Islet precursor cell (in vitro differentiated cells): ENCODE data around the gene TXNDC2.

ENCODE experiments used
- DNase-seq: peaks from one replicate; pipeline ENCODE4 v3.0.0-alpha.2; 2018

The TXNDC2 gene

GRCh38 chr18:9914584-9915290, 29.0 kb downstream of the TXNDC2 start:
- DNase-seq: peak; percentile 65

- no peak for DNase-seq
These were observed 29.7 kb downstream of the TXNDC2 start for GRCh38 chr18:9915291-9916076.

DNA sequence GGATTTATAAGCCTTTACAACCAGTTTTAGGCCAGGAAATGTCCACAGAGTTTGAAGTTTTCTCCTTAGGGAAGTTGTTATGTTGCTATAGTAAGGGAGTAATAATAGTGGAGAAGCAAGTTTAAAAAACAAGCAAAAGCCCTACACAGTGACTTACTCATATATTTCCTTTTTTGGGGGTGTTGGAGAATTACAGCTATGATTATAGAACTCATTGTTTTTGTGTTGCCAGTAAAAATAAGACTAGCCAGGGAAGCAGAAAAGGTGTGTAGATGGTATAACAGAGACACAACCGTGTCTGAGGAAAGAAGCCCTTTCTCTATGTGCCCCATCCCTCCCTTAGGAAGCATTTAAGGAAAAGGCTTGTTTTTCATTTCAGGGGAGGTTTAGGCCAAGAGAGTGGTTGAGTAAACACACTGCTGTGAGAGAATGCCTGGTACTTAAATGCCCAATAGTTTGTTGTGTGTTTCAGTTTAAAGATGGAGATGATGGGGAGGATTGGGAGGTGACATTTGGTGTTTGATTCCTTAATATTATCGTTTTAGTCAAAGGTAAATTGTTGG, 30.4 kb downstream of the TXNDC2 start:
- DNase-seq: no peak

DNA sequence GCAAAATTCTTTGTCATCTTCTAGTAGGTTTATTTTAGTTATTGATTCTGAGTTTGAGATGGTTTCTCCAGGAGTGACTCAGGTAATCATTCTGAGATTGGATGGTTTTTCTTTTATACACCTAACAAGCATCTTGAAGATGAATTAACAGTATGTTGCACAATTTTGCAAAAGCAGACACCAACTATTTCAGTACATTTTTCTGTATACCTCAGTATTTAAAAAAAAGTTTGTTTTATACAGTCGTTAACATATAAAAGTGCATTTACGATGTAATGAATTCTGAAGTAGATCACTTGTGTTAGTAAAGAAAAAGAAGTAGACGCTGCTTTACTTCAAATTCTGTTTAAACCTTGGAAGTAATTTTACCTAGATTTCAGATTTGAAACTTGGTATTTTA, 31.0 kb downstream of the TXNDC2 start:
- DNase-seq: no peak

GRCh38 chr18:9918016-9918680, 32.4 kb downstream of the TXNDC2 start:
- no peak for DNase-seq

GRCh38 chr18:9919564-9920232, 33.9 kb downstream of the TXNDC2 start:
- DNase-seq: no peak

DNA sequence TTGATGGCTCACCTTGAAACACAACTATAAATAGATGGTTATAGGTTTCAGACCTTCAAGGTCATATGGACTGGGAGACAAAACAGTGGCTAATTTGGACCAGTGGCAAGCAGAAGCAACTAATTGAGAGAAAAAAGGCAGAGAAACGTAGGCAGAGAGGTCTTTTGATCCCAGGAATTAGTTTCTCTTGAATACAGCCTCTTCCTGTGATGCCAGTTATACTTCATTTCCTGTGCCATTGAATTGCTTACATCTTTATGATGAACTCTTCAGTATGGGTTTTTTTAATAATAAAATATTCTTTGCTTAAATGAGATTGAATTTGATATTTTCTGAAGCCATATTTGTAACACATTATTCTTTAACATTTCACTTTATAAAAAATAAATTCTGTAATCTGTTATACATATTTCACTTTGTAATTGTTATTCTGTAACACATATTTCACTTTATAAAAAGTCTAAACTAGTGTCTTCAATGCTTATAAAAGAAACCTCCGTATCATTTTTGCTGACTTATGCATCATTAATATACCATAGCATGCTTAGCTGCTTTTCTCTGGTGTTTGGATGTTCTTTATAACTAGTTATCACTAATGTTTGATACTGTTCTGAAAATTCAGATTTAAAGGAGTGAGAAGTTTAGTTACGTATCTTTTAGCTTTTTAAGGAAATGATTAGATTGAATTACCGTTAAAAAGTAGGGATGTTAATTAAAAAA, 37.0 kb downstream of the TXNDC2 start:
- DNase-seq: no peak

DNA sequence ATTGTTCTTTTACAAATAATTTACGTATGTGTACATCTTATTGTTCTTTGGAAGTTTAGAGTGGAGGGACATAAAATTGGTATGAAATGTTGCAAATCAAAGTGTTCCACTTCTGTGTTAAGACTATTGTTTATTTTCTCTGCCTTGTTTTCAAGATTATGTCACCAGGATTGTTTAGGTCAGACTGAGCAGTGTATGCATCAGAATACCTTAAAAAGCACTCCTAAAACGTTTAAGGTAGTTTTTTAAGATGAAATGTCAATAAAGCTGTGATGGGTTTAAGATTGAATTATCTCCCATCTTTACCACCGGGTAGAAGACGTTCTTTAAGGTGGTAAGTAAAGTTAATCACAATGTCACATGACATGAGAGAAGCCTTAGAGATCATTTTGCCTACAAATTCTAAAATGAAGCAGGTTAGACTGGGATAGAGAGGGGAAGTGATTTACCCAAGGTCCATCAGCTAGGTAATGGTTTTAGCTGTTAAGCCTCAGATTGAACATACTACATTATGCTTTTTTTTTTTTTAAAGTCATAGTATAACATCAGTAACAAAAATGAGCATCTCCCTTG, 38.7 kb downstream of the TXNDC2 start:
- no peak for DNase-seq

- no peak for DNase-seq
These were observed 39.6 kb downstream of the TXNDC2 start for GRCh38 chr18:9925369-9925768.

GRCh38 chr18:9925795-9926194, 40.0 kb downstream of the TXNDC2 start:
- no peak for DNase-seq

DNA sequence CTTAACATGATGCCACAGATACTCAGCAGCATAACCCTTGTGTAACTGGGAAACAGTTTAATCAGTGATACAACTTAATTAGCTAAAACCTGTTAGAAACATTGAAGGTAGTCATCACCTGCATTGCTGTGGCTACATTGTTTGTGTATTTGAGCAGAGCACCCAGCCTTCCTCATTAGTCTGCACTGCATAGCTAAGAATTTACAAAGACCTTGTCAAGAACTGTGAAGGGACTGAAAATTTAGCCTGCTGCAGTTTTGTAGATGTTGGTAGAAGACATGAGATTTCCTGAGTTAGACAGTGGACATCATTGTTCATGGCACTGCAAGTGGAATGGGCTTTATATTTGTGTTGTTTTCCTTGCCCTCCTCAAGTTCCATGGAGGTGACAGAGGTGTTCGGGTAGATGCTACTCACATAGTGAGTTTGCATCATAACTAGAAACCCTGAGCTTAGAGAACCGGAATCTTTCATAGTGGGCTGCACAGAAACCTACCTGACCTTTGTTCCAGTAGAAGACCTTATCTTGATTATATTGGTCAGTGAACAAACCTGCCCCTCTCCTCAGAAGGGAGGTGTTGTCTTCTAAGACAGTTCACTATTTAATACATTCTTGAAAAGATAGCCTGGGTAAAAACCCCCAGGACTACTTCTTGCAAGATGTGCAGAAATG, 40.6 kb downstream of the TXNDC2 start:
- no peak for DNase-seq

DNA sequence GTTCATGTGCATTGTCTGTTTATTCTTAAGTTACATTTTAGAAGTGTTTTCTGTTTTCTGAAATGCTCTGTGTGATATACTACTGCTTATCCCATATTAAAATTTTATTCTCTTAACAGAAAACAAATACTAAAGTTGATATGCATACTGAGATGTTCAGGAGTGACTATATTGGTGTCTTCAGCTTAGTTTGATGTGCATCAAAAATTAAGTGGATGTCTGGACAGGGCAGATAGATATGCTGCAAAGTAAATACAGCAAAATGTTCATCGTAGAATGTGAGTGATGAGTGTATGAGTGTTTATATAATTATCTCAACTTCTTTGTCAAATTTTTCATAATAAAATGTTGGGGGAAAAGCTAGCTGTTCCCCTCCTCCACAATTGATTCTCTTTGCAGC, 41.2 kb downstream of the TXNDC2 start:
- DNase-seq: no peak

- DNase-seq: no peak
These were observed 41.8 kb downstream of the TXNDC2 start for GRCh38 chr18:9927392-9928063.

GRCh38 chr18:9928646-9929259, 43.0 kb downstream of the TXNDC2 start:
- DNase-seq: no peak

GRCh38 chr18:9930299-9930884, 44.6 kb downstream of the TXNDC2 start:
- DNase-seq: no peak

DNA sequence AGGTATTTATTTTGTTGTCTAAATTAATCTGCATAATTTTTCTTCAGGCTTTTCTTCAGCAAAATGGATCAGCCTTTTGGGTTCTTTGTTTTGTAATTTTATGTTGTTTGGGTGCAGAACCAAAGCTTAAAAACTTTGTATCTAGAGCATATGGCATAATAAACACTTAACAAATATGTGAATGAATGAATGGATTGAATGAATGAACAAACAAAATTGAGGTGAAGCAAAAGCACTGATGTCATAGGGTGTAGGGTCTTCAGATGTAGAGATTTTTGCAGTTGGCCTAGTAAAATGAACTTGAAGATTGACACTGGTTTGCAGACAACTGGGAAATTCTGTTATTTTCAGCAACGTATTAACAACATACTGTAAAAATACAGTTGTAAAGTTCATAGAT, 45.4 kb downstream of the TXNDC2 start:
- no peak for DNase-seq

DNA sequence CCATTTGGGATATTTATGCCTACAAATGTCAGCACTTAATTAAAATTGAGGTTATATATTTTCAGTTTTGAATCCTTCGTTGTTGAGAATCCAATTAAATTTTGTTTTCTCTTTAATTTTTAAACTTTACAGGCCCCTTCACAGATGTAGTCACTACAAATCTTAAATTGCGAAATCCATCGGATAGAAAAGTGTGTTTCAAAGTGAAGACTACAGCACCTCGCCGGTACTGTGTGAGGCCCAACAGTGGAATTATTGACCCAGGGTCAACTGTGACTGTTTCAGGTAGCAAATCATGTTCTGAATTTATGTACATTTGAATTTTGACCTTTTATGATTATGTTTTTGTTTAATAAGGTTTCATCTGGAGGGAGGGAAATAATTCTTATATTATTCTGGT, 45.9 kb downstream of the TXNDC2 start:
- DNase-seq: no peak

GRCh38 chr18:9933865-9934264, 48.1 kb downstream of the TXNDC2 start:
- no peak for DNase-seq

GRCh38 chr18:9934274-9934673, 48.5 kb downstream of the TXNDC2 start:
- DNase-seq: no peak
